GM21737 (cell line): ENCODE results near the gene ERICH2.

Experiments
- ATAC-seq: cut with Tn5 transposase; IDR thresholded peaks from one replicate; pipeline ENCODE4 v1.9.1; 2021; ENCODE audit warnings: mild to moderate bottlenecking, moderate library complexity; ENCODE audit not compliant: unreplicated experiment

Gene ERICH2

DNA sequence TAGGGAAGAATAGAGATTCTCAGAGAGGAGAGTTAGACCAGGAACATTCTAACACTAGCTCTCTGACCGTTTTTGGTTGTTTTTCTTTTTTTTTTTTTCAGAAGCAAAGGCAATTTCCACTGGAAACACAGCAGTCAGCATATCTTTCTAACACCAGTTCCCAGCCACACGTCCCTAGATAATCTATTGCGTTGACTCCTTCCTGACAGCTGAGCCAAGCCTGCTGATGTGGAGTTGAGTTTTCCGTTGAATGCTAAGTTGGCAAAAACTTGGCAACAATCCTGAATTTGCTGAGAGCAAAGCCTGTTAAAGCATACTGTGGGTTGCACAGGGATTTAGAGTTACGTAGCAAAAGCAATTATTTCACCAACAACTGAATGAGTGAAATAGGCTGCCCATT lies 65.8 kb downstream of the ERICH2 start:
- no peak for ATAC-seq

- no peak for ATAC-seq
These were observed 70.6 kb downstream of the ERICH2 start for GRCh38 chr2:170840717-170841210.

- no peak for ATAC-seq
These were observed 72.6 kb downstream of the ERICH2 start for GRCh38 chr2:170842785-170843184.

DNA sequence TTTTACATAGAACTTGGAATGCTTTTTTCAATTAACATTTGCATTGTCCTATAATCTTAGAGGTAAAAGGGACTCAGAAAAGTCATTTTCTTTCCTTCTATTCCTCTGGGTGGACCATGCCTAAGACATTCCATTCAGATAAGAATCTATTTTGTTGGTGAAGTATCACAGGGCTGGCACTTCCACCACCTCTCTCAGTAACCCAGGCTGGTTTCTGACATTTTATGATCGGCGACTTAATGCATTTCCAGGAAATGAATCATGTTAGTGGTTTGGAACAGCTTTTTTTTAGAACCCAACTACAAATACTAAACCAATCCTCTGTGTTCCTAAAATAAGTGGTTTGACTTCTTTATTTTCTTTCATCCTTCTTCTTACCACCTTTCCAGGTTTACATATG lies 73.5 kb downstream of the ERICH2 start:
- ATAC-seq = no peak

GRCh38 chr2:170845343-170845742 lies 75.2 kb downstream of the ERICH2 start:
- ATAC-seq = no peak

- ATAC-seq = no peak
These were observed 76.1 kb downstream of the ERICH2 start for GRCh38 chr2:170846314-170846713.

DNA sequence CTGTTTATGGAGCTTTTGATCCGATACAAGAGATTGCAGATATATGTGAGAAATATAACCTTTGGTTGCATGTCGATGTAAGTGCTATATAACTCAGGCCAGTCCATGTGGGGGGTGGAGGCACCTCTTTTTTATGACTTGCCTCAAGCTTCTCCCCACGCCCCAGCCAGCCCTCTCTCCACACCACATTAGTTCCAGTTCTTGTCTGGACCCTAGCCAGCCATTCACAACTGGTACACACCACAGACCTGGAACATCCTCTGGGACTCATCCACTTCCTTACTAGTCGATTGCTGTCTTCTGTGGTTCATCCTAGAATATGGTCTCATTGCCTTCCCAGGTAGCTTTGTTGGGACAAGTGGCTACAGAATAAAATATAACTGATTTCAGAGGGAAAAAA lies 77.5 kb downstream of the ERICH2 start:
- ATAC-seq = no peak
